HepG2 (cell line): ENCODE data around the gene TBC1D10A. TPM values are rescaled to one million over a fixed set of nuclear protein-coding genes. Genes with fewer than 3 reads are reported as not detected.

Experiments used
- BCL6 ChIP-seq: IDR thresholded peaks from 2 replicates; pipeline ENCODE4 v1.6.1; 2016; ENCODE audit warnings: missing genetic modification reagents, missing compliant biosample characterization
- BHLHE40 ChIP-seq: IDR thresholded peaks from 2 replicates; pipeline ENCODE4 v1.6.1; 2011; ENCODE audit warnings: low read length, improper control_type of control experiment
- EZH2 ChIP-seq: conservative IDR thresholded peaks from 2 replicates; pipeline ENCODE4 v1.6.1; 2012; ENCODE audit warnings: mild to moderate bottlenecking, low read depth, low read length, moderate library complexity
- FLYWCH1 ChIP-seq: sonication (generic); formaldehyde crosslinking; IDR thresholded peaks from 2 replicates; pipeline ENCODE4 v1.8.1; 2023; ENCODE audit warnings: mild to moderate bottlenecking, missing genetic modification reagents
- HNRNPL ChIP-seq: fragments of 200-400 bp; formaldehyde crosslinking; IDR thresholded peaks from 2 replicates; pipeline ENCODE4 v1.6.1; 2017; ENCODE audit warnings: mild to moderate bottlenecking, low read depth, low read length
- KLF12 ChIP-seq: sonication (generic); formaldehyde crosslinking; IDR thresholded peaks from 2 replicates; pipeline ENCODE4 v1.4.0; 2020; ENCODE audit warnings: missing genetic modification reagents, borderline replicate concordance
- MIXL1 ChIP-seq: IDR thresholded peaks from 2 replicates; pipeline ENCODE4 v1.6.1; 2016
- SCMH1 ChIP-seq: sonication (generic); formaldehyde crosslinking; IDR thresholded peaks from 2 replicates; pipeline ENCODE4 v1.9.0; 2021; ENCODE audit warnings: missing genetic modification reagents, mild to moderate bottlenecking, borderline replicate concordance
- SMAD3 ChIP-seq: sonication (generic); formaldehyde crosslinking; IDR thresholded peaks from 2 replicates; pipeline ENCODE4 v1.4.0; 2020; ENCODE audit warnings: missing genetic modification reagents
- SMARCE1 ChIP-seq: fragments of 450-650 bp; IDR thresholded peaks from 2 replicates; pipeline ENCODE4 v1.6.1; 2017; ENCODE audit warnings: borderline replicate concordance
- SOX5 ChIP-seq: IDR thresholded peaks from 2 replicates; pipeline ENCODE4 v1.6.1; 2016; ENCODE audit warnings: borderline replicate concordance
- SP5 ChIP-seq: IDR thresholded peaks from 2 replicates; pipeline ENCODE4 v1.6.1; 2016; ENCODE audit warnings: low read depth, borderline replicate concordance
- TBL1XR1 ChIP-seq: fragments of 150-350 bp; IDR thresholded peaks from 2 replicates; pipeline ENCODE4 v1.6.1; 2014; ENCODE audit warnings: borderline replicate concordance, low read length; ENCODE audit not compliant: partially characterized antibody
- U2AF2 ChIP-seq: fragments of 200-400 bp; formaldehyde crosslinking; IDR thresholded peaks from 2 replicates; pipeline ENCODE4 v1.6.1; 2017; ENCODE audit warnings: low read depth, mild to moderate bottlenecking, low read length
- ZFP37 ChIP-seq: sonication (generic); formaldehyde crosslinking; IDR thresholded peaks from 2 replicates; pipeline ENCODE4 v1.4.0; 2020; ENCODE audit warnings: missing genetic modification reagents, borderline replicate concordance
- ZFP41 ChIP-seq: sonication (generic); formaldehyde crosslinking; IDR thresholded peaks from 2 replicates; pipeline ENCODE4 v1.4.0; 2020; ENCODE audit warnings: mild to moderate bottlenecking, missing genetic modification reagents, borderline replicate concordance
- ZMAT3 ChIP-seq: sonication (generic); formaldehyde crosslinking; conservative IDR thresholded peaks from 2 replicates; pipeline ENCODE4 v1.7.0; 2021; ENCODE audit warnings: missing genetic modification reagents
- ZNF17 ChIP-seq: sonication (generic); formaldehyde crosslinking; IDR thresholded peaks from 2 replicates; pipeline ENCODE4 v1.5.0; 2020; ENCODE audit warnings: mild to moderate bottlenecking, missing genetic modification reagents
- ZNF333 ChIP-seq: sonication (generic); formaldehyde crosslinking; IDR thresholded peaks from 2 replicates; pipeline ENCODE4 v1.4.0; 2020; ENCODE audit warnings: mild to moderate bottlenecking, missing genetic modification reagents, borderline replicate concordance
- ZNF609 ChIP-seq: sonication (generic); formaldehyde crosslinking; IDR thresholded peaks from 2 replicates; pipeline ENCODE4 v1.4.0; 2020; ENCODE audit warnings: mild to moderate bottlenecking, missing genetic modification reagents, borderline replicate concordance
- ZNF746 ChIP-seq: sonication (generic); formaldehyde crosslinking; IDR thresholded peaks from 2 replicates; pipeline ENCODE4 v1.8.0; 2022; ENCODE audit warnings: mild to moderate bottlenecking, missing genetic modification reagents
- ZNF775 ChIP-seq: sonication (generic); formaldehyde crosslinking; IDR thresholded peaks from 2 replicates; pipeline ENCODE4 v1.4.0; 2020; ENCODE audit warnings: missing genetic modification reagents, mild to moderate bottlenecking, moderate library complexity, borderline replicate concordance
- polyA plus RNA-seq, 8 experiments: library from polyadenylated mRNA; depleted of rRNA in 3 of 8; stranded (reverse) in 7 of 8; unstranded in 1 of 8; fragments of >200 nt; fragmentation: Illumina TruSeq in 4 of 8; extraction: Trizol in 4 of 8; gene quantifications; 2 replicates each; pipeline versions ENCODE4 v1.2.1 to v1.2.3, GENCODE V29; 2011 to 2016; ENCODE audit warnings: low read depth in 4 of 8, missing spikeins in 1 of 8, mixed read lengths in 1 of 8; ENCODE audit not compliant: insufficient read depth in 1 of 8
- total RNA-seq, 5 experiments: library from RNA; depleted of rRNA; stranded (reverse); fragments of >200 nt; fragmentation: Illumina TruSeq; extraction: Trizol; gene quantifications; 2 replicates each; pipeline ENCODE4 v1.2.3, GENCODE V29; 2016; ENCODE audit warnings: low read depth in 1 of 5
- TF ChIP-seq, protein P1 (sequence below): sonication (generic); formaldehyde crosslinking; IDR thresholded peaks from 2 replicates; pipeline ENCODE4 v1.5.0; 2020; ENCODE audit warnings: missing genetic modification reagents
- TF ChIP-seq, protein P2 (sequence below): sonication (generic); formaldehyde crosslinking; conservative IDR thresholded peaks from 2 replicates; pipeline ENCODE4 v1.8.1; 2023; ENCODE audit warnings: missing genetic modification reagents

Gene TBC1D10A
- total and polyA plus RNA-seq, 2 of the 13 experiments (the other 11 are each of a cell fraction or from before 2014, with no cell fraction given), result 4.2 to 4.9 TPM

DNA sequence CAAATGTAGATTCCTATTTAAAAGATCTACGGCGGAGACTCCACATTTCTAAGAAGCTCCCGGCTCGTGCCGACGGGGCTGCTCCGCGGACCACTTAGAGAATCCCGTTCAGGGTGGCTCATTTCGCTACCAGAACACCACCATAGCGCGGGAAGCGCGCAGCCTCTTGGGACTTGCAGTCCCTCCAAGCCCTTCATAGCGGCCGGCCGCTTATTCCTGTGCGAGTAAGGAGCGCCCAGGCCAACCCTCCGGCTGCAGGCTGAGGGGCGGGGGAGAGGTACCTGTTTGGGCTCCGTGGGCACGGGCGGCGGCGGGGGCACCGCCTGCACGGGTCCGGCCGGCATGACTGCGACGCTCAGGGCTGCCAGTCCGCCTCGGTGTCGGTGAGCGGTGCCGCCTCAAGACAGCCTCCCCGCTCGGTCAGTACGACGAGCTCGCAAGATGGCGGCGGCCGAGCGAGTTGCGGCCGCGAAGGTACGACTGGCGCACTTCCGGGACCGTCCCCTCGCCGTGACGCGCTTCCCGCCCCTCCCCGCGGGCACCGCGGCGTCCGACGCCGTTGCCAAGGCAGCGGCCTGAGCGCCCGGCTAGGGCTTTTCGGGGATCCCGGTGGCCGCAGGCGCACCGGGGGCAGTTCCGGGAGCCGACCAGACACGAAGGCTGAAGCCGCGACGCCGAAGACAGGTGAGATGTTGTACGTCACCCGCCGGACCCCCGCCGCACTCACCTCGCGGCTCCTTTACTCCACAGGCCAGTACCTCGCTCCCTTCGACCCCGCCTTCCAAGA lies 29.9 kb upstream of the TBC1D10A start, which contains the start of the genes CCDC157 and SF3A1 (continued):
- TF ChIP-seq BHLHE40, result no peak
- TF ChIP-seq ZNF609, result peak; percentile 10; the same call in 1 of the 2 replicates
- peak; percentile 75; the same call in 1 of the 2 replicates for TF ChIP-seq ZMAT3 (CRISPR knock-in tag)
- peak; percentile 79 for TF ChIP-seq KLF12
- TF ChIP-seq ZNF333 (CRISPR knock-in tag), result peak; percentile 48; the same call in 1 of the 2 replicates
- TF ChIP-seq SMARCE1, result no peak
- TF ChIP-seq SOX5 (CRISPR knock-in tag), result no peak
- TF ChIP-seq BCL6 (CRISPR knock-in tag), result peak; percentile 19; the same call in 1 of the 2 replicates
- peak; percentile 34; the same call in 1 of the 2 replicates for TF ChIP-seq MIXL1 (CRISPR knock-in tag)
- TF ChIP-seq ZFP41 (CRISPR knock-in tag), result no peak
- no peak for TF ChIP-seq ZFP37 (CRISPR knock-in tag)
- peak; percentile 40; the same call in 1 of the 2 replicates for TF ChIP-seq SP5 (CRISPR knock-in tag)
- TF ChIP-seq ZNF17 (CRISPR knock-in tag), result no peak
- TF ChIP-seq, protein P1, sequence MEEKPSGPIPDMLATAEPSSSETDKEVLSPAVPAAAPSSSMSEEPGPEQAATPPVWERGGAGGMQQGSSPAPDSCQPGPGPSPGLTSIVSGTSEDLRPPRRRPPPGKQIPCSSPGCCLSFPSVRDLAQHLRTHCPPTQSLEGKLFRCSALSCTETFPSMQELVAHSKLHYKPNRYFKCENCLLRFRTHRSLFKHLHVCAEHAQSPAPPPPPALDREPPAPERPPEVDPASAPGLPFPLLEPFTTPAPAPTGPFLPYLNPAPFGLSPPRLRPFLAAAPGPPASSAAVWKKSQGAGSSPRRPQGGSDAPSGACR (CRISPR knock-in tag), result peak; percentile 66; the same call in 1 of the 2 replicates
- TF ChIP-seq ZNF775 (CRISPR knock-in tag), result no peak
- no peak for TF ChIP-seq HNRNPL
- no peak for TF ChIP-seq TBL1XR1
- TF ChIP-seq, protein P2, sequence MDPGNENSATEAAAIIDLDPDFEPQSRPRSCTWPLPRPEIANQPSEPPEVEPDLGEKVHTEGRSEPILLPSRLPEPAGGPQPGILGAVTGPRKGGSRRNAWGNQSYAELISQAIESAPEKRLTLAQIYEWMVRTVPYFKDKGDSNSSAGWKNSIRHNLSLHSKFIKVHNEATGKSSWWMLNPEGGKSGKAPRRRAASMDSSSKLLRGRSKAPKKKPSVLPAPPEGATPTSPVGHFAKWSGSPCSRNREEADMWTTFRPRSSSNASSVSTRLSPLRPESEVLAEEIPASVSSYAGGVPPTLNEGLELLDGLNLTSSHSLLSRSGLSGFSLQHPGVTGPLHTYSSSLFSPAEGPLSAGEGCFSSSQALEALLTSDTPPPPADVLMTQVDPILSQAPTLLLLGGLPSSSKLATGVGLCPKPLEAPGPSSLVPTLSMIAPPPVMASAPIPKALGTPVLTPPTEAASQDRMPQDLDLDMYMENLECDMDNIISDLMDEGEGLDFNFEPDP (CRISPR knock-in tag), result no peak
- TF ChIP-seq EZH2, result no peak
- no peak for TF ChIP-seq ZNF746 (CRISPR knock-in tag)
- TF ChIP-seq U2AF2, result peak; percentile 87
- peak; percentile 77; the same call in 1 of the 2 replicates for TF ChIP-seq SMAD3
- no peak for TF ChIP-seq SCMH1 (CRISPR knock-in tag)
- no peak for TF ChIP-seq FLYWCH1 (CRISPR knock-in tag)
